Kasumi-1 (cell line): ENCODE measurements around the gene ACSS1.

Experiments used
- DNase-seq, 2 experiments: peaks; one replicate each; lab custom pipeline; 2025; lab: John Stamatoyannopoulos, UW

Gene ACSS1

GRCh38 chr20:24992487-24993205 is 65.3 kb downstream of the ACSS1 start, which contains the start of gene APMAP:
Gene APMAP, minus strand, starts transcription at chr20:24992751. Its CDS starts 63 bp downstream, at chr20:24992688.
- peak; percentile 83 to 94 for DNase-seq

- DNase-seq: no peak
Observed at GRCh38 chr20:24991897-24992486, 65.9 kb downstream of the ACSS1 start.

DNA sequence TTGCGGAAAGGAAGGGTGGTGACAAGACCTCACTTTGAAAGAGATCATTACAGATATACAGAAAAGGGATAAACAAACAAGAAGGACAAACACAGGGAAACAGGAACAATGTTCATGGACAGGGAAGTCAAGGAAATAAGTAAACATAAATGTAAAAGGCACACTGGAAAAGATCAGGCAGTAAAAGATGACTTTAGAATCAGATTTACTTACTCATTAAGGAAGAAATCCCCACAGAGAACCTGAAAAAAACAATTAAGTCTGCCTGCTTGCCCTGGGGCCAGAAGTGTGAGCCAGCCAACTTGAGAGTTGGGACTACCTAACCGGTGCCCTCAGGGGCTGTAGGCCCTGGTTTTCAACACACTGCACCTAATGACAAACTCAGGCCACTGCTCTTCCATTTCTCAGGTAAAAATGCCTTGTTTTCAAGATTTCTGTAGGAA is 67.1 kb downstream of the ACSS1 start:
- DNase-seq: no peak

DNA sequence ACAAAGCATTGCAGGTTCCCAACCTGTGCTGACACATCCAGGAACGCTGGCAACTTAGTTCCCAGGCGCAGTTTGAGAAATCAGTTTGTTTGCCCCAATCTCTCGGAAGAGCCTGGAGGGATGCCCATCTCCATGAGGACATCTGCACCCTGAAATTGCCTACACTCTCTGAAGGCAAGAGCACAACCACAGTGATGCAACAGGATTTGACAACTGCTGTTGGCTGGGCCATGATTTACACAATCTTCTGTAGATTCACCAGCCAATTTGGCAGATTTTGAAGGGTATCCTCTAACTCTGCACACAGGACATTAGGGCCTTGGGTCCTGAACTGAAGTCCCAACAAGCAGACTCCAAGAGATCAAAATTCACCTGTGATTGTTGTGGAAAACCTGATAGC is 68.8 kb downstream of the ACSS1 start:
- no peak for DNase-seq

GRCh38 chr20:24987873-24988835 is 69.8 kb downstream of the ACSS1 start:
- DNase-seq: no peak

GRCh38 chr20:24987244-24987643 is 70.7 kb downstream of the ACSS1 start:
- DNase-seq: no peak

DNA sequence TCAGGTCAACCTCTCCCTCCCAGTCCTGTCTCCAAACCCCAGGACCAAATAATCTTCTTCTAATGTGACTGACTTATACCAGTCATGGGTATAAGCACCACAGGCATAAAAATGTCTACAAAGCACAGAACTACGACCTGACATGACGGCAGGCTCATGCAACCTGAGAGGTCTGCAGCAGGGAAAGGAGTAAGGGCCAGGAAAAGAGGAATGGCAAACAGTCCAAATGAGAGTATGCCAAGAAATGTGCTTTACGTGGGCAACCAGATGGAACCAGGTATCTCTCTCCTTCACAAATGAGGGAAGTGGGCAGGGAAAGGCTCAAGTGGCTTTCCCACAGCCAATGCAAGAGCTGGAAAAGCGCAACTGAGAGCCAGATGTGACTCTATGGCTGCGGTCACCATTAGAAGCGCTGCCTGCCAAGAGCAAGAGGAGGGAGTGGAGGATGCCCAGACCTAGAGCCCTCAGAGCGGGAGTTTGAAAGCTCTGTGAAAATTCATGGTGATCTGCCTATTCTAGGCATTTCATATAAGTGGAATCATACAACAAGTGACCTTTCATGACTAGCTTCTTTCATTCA is 71.4 kb downstream of the ACSS1 start:
- DNase-seq: no peak

DNA sequence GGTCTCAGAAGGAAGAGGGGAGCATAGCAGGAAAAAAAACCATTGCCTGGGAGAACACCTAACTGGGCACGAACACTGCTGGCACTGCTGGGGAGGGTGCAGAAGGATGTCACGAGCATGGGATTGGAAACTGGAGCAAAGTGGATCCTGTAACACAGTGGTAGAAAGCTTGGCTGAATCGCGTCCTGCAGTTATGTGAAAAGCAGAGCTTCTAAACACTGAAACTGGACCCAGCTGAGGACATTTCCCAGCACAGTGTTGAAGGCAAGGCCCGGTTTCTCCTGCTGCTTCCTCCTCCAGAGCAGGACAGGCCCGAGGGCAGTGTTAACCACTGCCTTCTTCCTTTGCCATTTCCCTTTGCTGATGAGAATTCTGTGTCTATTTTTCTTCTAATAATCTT is 72.1 kb downstream of the ACSS1 start:
- no peak for DNase-seq

DNA sequence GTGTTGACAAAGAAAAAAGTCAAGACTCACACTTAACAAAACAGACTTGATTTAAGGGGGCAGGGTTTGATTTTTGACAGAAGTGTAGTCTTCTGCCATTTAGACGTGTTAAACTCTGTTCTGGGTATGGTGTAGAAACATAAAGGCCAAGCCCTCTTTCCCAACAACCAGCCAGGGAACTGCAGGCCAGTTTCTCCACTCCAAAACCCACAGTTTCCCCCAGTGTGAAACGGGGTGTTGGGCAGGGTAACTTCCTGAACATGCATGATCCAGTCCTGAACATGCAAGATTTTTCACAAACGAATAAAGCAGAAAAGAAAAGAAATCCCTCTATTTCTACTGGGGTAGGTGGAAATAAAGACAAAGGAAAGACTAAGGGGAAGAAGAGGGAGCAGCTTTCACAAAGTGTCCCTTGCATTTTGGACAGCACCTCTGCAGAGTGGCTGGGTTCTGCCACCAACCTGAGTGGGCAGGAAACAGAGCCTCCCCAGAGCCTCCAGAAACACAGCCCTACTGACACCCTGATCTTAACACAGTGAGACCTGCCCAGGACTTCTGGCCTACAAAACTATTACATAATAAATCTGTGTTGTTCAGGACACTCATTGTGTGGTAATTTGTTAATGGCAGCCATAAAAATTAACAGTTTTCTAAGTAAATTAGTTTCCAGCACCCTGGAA is 72.8 kb downstream of the ACSS1 start:
- peak in 1 of 2 experiments; percentile 14 for DNase-seq

DNA sequence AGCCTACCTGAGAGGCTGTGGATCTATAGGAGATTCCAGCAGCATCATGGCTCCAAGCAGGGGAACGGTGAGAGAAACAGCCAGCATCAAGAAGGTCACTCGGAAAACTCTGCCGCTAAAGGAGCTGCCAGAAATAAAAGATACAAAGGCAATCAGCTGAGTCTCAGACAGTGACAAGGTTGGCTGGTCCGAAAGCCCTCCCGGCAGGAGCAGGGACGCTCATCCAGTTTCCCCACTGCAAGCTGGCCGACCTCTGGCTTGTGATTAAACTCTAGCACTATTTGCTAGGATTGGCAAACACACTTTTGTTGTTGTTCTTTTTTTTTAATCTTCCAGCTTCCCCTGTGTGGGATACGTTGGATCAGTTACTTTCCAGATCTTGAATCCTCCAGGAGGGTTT is 74.0 kb downstream of the ACSS1 start:
- DNase-seq: no peak

- DNase-seq: peak in 1 of 2 experiments; percentile 17
Observed at GRCh38 chr20:24981790-24982189, 76.1 kb downstream of the ACSS1 start.

DNA sequence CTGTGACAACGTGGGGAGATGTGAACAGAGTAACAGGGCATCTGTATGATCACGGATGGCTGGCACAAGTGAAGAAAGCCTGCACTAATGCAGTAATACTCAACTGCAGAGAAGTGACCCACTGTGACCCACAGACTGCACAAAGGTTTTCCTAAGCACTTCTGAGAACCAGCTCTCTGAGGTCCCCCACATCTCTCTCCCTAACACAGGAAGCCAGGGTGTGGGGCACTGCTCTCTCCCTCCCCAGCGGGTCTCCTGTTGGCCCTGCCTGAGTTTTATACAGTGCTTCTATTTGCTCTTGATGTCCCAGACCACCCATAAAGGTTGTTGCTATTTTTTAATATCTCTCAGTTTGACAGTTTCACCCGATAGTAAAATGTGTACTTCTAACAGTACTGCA is 76.7 kb downstream of the ACSS1 start:
- no peak for DNase-seq

DNA sequence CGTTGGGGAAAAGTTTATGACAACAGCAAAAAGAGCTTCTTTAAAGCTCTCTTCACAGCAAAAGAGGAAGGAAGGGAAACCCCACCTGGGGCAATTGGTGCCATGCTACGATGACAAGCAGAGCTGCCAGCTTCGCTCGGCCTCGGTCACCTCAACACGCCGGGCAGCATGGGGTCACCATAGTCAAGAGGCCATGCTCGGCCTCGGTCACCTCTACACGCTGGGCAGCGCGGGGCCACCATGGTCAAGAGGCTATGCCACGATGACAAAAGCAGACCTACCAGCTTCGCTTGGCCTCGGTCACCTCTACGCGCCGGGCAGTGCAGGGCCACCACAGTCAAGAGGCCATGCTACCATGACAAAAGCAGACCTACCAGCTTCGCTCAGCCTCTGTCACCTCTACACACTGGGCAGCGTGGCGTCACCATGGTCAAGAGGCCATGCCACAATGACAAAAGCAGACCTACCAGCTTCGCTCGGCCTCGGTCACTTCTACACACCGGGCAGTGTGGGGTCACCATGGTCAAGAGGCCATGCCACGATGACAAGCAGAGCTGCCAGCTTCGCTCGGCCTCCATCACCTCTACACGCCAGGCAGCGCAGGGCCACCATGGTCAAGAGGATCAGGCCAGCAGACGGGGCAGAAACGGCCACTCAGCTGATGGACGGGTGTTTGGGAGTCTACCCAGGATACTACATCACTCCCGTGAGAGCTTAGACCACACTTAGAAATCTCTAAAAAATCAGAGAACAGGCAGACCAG is 77.5 kb downstream of the ACSS1 start:
- peak in 1 of 2 experiments; percentile 12 for DNase-seq

DNA sequence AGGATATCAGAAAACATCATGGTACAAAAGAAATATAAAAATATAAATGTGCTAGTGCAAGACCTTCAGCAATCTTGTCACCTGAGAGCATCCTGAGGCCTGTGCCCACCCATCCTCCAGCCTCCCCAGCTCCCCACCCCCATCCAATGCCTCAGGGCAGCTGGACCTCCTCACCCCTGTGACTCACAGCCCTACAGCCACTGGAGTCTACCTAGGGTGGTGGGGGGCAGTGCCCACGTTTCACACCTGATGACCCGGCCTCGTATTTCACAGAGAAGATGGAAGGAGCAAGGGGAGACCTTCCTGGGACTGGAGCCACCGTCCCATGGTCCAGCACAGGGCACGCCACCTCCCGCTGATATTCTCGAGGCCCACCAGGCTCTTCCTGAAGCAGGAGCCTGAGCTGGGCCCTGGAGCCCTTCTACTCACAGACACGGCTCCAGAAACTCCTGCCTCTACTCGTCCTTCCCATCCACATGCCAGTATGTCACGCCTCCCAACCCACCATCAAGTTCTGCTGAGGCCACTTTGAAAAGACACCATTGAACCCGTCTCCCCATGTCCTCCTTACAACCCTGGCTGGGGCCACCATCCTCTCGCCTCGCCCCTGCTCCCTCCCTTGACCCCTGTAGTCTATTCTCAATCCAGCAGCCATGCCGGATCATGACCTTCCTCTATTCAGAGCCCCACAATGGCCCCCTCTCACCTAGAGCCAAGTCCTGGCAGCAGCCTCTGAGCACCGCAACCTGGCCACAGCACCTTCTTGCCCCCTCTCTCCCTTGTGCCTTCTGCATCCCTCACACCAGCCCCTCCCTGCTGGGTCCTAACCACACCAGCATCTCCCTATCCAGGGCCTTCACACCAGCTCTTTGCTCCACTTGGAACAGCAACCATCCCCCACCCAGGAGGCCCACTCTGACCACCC is 78.6 kb downstream of the ACSS1 start:
- no peak for DNase-seq

DNA sequence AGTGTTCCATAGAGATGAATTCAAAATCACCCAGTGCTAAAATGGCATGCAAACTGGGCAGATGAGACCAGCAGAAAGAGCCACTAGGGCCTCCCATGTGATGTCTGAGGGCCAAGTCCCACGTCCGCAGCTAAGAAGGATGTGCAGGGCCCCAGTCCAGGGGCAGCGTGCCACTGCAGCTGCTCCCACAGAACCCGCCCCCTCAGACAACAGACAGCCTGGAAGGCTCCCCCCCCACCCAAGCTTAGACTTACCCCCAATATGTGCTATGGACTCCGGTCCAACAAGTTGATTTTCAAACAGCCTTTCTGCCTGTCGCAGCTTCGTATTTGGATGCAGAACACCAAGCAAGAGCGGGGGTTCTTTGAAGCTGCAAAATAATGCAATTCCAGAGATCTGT is 79.4 kb downstream of the ACSS1 start:
- no peak for DNase-seq

GRCh38 chr20:24977797-24978196 is 80.1 kb downstream of the ACSS1 start:
- DNase-seq: no peak

GRCh38 chr20:24977336-24977735 is 80.6 kb downstream of the ACSS1 start:
- DNase-seq: no peak

DNA sequence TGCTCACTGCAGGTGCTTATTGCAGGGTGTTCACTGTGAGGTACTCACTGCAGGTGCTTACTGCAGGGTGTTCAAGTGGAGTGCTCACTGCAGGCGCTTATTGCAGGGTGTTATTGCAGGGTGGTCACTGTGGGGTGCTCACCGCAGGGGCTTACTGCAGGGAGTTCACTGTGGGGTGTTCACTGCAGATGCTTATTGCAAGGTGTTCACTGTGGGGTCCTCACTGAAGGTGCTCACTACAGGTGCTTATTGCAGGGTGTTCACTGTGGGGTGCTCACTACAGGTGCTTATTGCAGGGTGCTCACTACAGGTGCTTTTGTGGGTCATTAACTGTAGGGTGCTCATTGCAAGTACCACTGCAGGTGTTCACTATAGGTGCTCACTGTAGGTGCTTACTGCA is 85.6 kb downstream of the ACSS1 start:
- no peak for DNase-seq

GRCh38 chr20:24971376-24972101 is 86.4 kb downstream of the ACSS1 start:
- DNase-seq: no peak
